AG08396 (cell line): Measurements from ENCODE around the gene BATF3.
"Not testable (repeated sequence)": the region's sequence is repeated elsewhere in the genome, so short reads cannot be mapped to it uniquely, and the experiment has no call there.

Experiments used
- DNase-seq: peaks from one replicate; pipeline ENCODE4 v3.0.0; 2012; ENCODE audit warnings: low spot score, mixed read lengths

BATF3 gene

GRCh38 chr1:212699625-212700222 is at the start of gene BATF3:
Gene BATF3 (minus strand): TSS chr1:212699840. CDS start chr1:212699762, 78 bp downstream.
- peak; percentile 66 for DNase-seq

GRCh38 chr1:212746546-212746945 is 46.9 kb upstream of the BATF3 start:
- DNase-seq, result no peak

GRCh38 chr1:212745303-212745702 is 45.7 kb upstream of the BATF3 start:
- no peak for DNase-seq

GRCh38 chr1:212743901-212744475 is 44.3 kb upstream of the BATF3 start:
- DNase-seq, result no peak

- no peak for DNase-seq
Observed at GRCh38 chr1:212738330-212738729, 38.7 kb upstream of the BATF3 start.

GRCh38 chr1:212737559-212737958 is 37.9 kb upstream of the BATF3 start:
- DNase-seq, result no peak

- DNase-seq, result no peak
Observed at GRCh38 chr1:212733109-212733508, 33.5 kb upstream of the BATF3 start.

GRCh38 chr1:212731630-212732029 is 32.0 kb upstream of the BATF3 start:
- no peak for DNase-seq

GRCh38 chr1:212728606-212729005 is 29.0 kb upstream of the BATF3 start:
- DNase-seq, result no peak

- DNase-seq, result peak; percentile 17
Observed at GRCh38 chr1:212727386-212728181, 27.9 kb upstream of the BATF3 start.

- DNase-seq, result not testable (repeated sequence)
Observed at GRCh38 chr1:212724679-212725078, 25.0 kb upstream of the BATF3 start.

GRCh38 chr1:212722270-212722957 is 22.8 kb upstream of the BATF3 start:
- no peak for DNase-seq

- peak; percentile 66 for DNase-seq
Observed at GRCh38 chr1:212721388-212722247, 22.0 kb upstream of the BATF3 start.

- no peak for DNase-seq
Observed at GRCh38 chr1:212719633-212720032, 20.0 kb upstream of the BATF3 start.

GRCh38 chr1:212718499-212718898 is 18.9 kb upstream of the BATF3 start:
- no peak for DNase-seq

- DNase-seq, result no peak
Observed at GRCh38 chr1:212716161-212716560, 16.5 kb upstream of the BATF3 start.

GRCh38 chr1:212713465-212714136 is 14.0 kb upstream of the BATF3 start:
- no peak for DNase-seq

- DNase-seq, result peak; percentile 53
Observed at GRCh38 chr1:212712451-212713303, 13.0 kb upstream of the BATF3 start.

GRCh38 chr1:212711974-212712373 is 12.3 kb upstream of the BATF3 start:
- DNase-seq, result not testable (repeated sequence)

- DNase-seq, result no peak
Observed at GRCh38 chr1:212710566-212710965, 10.9 kb upstream of the BATF3 start.
